ENCODE data around the gene KDM5D. TPM values are rescaled to one million over a fixed set of nuclear protein-coding genes. Genes with fewer than 3 reads are reported as not detected.

The KDM5D gene
- total RNA-seq, 4 donors from 2014 or later = 0.19 to 47.8 (median 21.5) TPM

GRCh38 chrY:19717146-19717545 lies 27.4 kb downstream of the KDM5D start:
- peaks cover 53% of the 10 kb centered on the region for H3K36me3 ChIP-seq
- no peak overlapping the region for H3K27ac ChIP-seq
- H3K27me3 ChIP-seq = no peaks in the 10 kb centered on the region

GRCh38 chrY:19715226-19715625 lies 29.3 kb downstream of the KDM5D start:
- WGBS = no CpG with 5 or more reads among the region's 5 CpGs
- TF ChIP-seq CTCF (IDR thresholded peaks at IDR 0.05) (no peak), POLR2A (IDR thresholded peaks at IDR 0.05) (no peak), POLR2AphosphoS5 (IDR thresholded peaks at IDR 0.05) (no peak), EP300 (IDR thresholded peaks at IDR 0.05) (no peak)
- Histone ChIP-seq H3K27me3 (no peaks in the 10 kb centered on the region), H3K9me3 (no peaks in the 10 kb centered on the region), H3K27ac (no peak overlapping the region), H3K4me1 (no peaks in the 10 kb centered on the region), H3K4me3 (no peak overlapping the region), H3K36me3 (peaks cover 42% of the 10 kb centered on the region)
- no peak for DNase-seq (ENCODE audit: low spot score in 2 of 2)

More at GRCh38 chrY:19717146-19717545, 27.4 kb downstream of the KDM5D start:
- WGBS = no CpG with 5 or more reads among the region's 3 CpGs
- Histone ChIP-seq H3K9me3 (no peaks in the 10 kb centered on the region), H3K4me3 (no peak overlapping the region), H3K4me1 (no peaks in the 10 kb centered on the region)
- no peak for TF ChIP-seq POLR2A (IDR thresholded peaks at IDR 0.05)
- no peak for TF ChIP-seq CTCF (IDR thresholded peaks at IDR 0.05)
- no peak for TF ChIP-seq POLR2AphosphoS5 (IDR thresholded peaks at IDR 0.05)
- TF ChIP-seq EP300 (IDR thresholded peaks at IDR 0.05) = no peak
- DNase-seq (ENCODE audit: low spot score in 2 of 2) = no peak

- no CpG with 5 or more reads among the region's 4 CpGs for WGBS
- no peak for TF ChIP-seq POLR2A (IDR thresholded peaks at IDR 0.05)
- TF ChIP-seq POLR2AphosphoS5 (IDR thresholded peaks at IDR 0.05) = no peak
- TF ChIP-seq EP300 (IDR thresholded peaks at IDR 0.05) = no peak
- no peak for TF ChIP-seq CTCF (IDR thresholded peaks at IDR 0.05)
Observed at GRCh38 chrY:19713430-19713829, 31.1 kb downstream of the KDM5D start.

GRCh38 chrY:19706273-19706672 lies 38.3 kb downstream of the KDM5D start:
- H3K4me1 ChIP-seq = no peaks in the 10 kb centered on the region
- no peak overlapping the region for H3K27ac ChIP-seq
- H3K27me3 ChIP-seq = no peaks in the 10 kb centered on the region
- H3K36me3 ChIP-seq = peaks cover 51% of the 10 kb centered on the region
- no peak overlapping the region for H3K4me3 ChIP-seq
- TF ChIP-seq EP300 (IDR thresholded peaks at IDR 0.05) (no peak), CTCF (IDR thresholded peaks at IDR 0.05) (no peak), POLR2AphosphoS5 (IDR thresholded peaks at IDR 0.05) (no peak), POLR2A (IDR thresholded peaks at IDR 0.05) (no peak)
- H3K9me3 ChIP-seq = no peaks in the 10 kb centered on the region
- no peak for DNase-seq (ENCODE audit: low spot score in 2 of 2)
- no CpG with 5 or more reads among the region's 14 CpGs for WGBS

More at GRCh38 chrY:19713430-19713829, 31.1 kb downstream of the KDM5D start:
- H3K27me3 ChIP-seq = no peaks in the 10 kb centered on the region
- H3K4me3 ChIP-seq = no peak overlapping the region
- H3K4me1 ChIP-seq = no peaks in the 10 kb centered on the region
- peaks cover 55% of the 10 kb centered on the region for H3K36me3 ChIP-seq
- H3K27ac ChIP-seq = no peak overlapping the region
- DNase-seq (ENCODE audit: low spot score in 2 of 2) = no peak
- H3K9me3 ChIP-seq = no peaks in the 10 kb centered on the region

- Histone ChIP-seq H3K36me3 (peaks cover 20% of the 10 kb centered on the region), H3K9me3 (no peaks in the 10 kb centered on the region), H3K4me3 (no peak overlapping the region), H3K4me1 (no peaks in the 10 kb centered on the region), H3K27ac (no peak overlapping the region), H3K27me3 (no peaks in the 10 kb centered on the region)
- no peak for TF ChIP-seq POLR2AphosphoS5 (IDR thresholded peaks at IDR 0.05)
- no peak for TF ChIP-seq EP300 (IDR thresholded peaks at IDR 0.05)
- TF ChIP-seq POLR2A (IDR thresholded peaks at IDR 0.05) = no peak
- no peak for TF ChIP-seq CTCF (IDR thresholded peaks at IDR 0.05)
- DNase-seq (ENCODE audit: low spot score in 2 of 2) = no peak
Observed at GRCh38 chrY:19698495-19698894, 46.0 kb downstream of the KDM5D start.
